Keratinocyte (primary cell): ENCODE measurements around the gene KIAA0040.

Experiments
- CTCF ChIP-seq, 3 experiments: IDR thresholded peaks in 1 of 3; conservative IDR thresholded peaks in 1 of 3; optimal IDR thresholded peaks in 1 of 3; 2 replicates in 2 of 3; 3 replicates in 1 of 3; pipeline versions ENCODE3 to v1.5.1; 2011; ENCODE audit warnings: low read length in 3 of 3, mild to moderate bottlenecking in 3 of 3, moderate library complexity in 2 of 3, control low read depth in 1 of 3, inconsistent platforms in 1 of 3; ENCODE audit not compliant: insufficient read depth in 2 of 3; ENCODE audit errors: extremely low read depth in 1 of 3
- EZH2 ChIP-seq: IDR thresholded peaks from one replicate; pipeline ENCODE4 v1.6.1; 2012; ENCODE audit warnings: inconsistent platforms, mild to moderate bottlenecking, low read length, moderate library complexity

- no peak for TF ChIP-seq CTCF (optimal IDR thresholded peaks at IDR 0.05 in 1 of 3, IDR thresholded peaks at IDR 0.05 in 1 of 3, conservative IDR thresholded peaks at IDR 0.05 in 1 of 3; ENCODE audit: extremely low read depth in 1 of 3, insufficient read depth in 2 of 3, low read length in 3 of 3)
- TF ChIP-seq EZH2, result no peak
Observed at GRCh38 chr1:175195798-175196197, 3.2 kb upstream of the KIAA0040 start.
